ENCODE measurements around the gene LRRC32. TPM values are rescaled to one million over a fixed set of nuclear protein-coding genes. Genes with fewer than 3 reads are reported as not detected.

Gene LRRC32
- total and polyA plus RNA-seq, 2 experiments from 2014 or later, result 0.42 to 0.58 TPM

GRCh38 chr11:76703707-76704106, 33.2 kb upstream of the LRRC32 start:
- Histone ChIP-seq H3K9me2 (ENCODE audit: insufficient read depth) (peaks cover 12% of the 10 kb centered on the region), H2AFZ (peak overlapping the region; percentile 73; the same call in 1 of the 2 replicates), H3K36me3 (ENCODE audit: insufficient read depth) (no peaks in the 10 kb centered on the region), H3K4me3 (peak overlapping the region; percentile 19; the same call in 1 of the 2 replicates), H3K27ac (ENCODE audit: low read depth) (peak overlapping the region; percentile 88; the same call in 1 of the 2 replicates), H3K4me2 (peak overlapping the region; percentile 49), H3K4me1 (ENCODE audit: insufficient read depth) (peaks cover 21% of the 10 kb centered on the region), H3K79me2 (replicated peaks; ENCODE audit: insufficient read depth) (no peaks in the 10 kb centered on the region), H3F3A (replicated peaks; ENCODE audit: low read depth) (0 out of 2 replicates have a peak, but pooled peaks cover under 1% of the 10 kb centered on the region), H3K27me3 (ENCODE audit: insufficient read depth) (no peaks in the 10 kb centered on the region), H4K20me1 (replicated peaks; ENCODE audit: insufficient read depth) (no peaks in the 10 kb centered on the region)
- Mint-ChIP-seq H3K4me1 (peaks cover 34% of the 10 kb centered on the region), H3K27ac (peak overlapping the region; percentile 97), H3K4me3 (peak overlapping the region; percentile 54; the same call in 1 of the 3 replicates), H3K36me3 (ENCODE audit: low read depth) (peaks cover 18% of the 10 kb centered on the region), H3K27me3 (ENCODE audit: insufficient read depth, low read depth, poor library complexity) (peaks cover 17% of the 10 kb centered on the region), H3K9me3 (peaks cover 24% of the 10 kb centered on the region)
- no peak for TF ChIP-seq STAT1 (IDR thresholded peaks at IDR 0.05; ENCODE audit: unreplicated experiment)
- no peak for TF ChIP-seq JUNB (IDR thresholded peaks at IDR 0.05; ENCODE audit: unreplicated experiment)
- TF ChIP-seq REST (IDR thresholded peaks at IDR 0.05; ENCODE audit: unreplicated experiment), result no peak
- TF ChIP-seq, protein P1, sequence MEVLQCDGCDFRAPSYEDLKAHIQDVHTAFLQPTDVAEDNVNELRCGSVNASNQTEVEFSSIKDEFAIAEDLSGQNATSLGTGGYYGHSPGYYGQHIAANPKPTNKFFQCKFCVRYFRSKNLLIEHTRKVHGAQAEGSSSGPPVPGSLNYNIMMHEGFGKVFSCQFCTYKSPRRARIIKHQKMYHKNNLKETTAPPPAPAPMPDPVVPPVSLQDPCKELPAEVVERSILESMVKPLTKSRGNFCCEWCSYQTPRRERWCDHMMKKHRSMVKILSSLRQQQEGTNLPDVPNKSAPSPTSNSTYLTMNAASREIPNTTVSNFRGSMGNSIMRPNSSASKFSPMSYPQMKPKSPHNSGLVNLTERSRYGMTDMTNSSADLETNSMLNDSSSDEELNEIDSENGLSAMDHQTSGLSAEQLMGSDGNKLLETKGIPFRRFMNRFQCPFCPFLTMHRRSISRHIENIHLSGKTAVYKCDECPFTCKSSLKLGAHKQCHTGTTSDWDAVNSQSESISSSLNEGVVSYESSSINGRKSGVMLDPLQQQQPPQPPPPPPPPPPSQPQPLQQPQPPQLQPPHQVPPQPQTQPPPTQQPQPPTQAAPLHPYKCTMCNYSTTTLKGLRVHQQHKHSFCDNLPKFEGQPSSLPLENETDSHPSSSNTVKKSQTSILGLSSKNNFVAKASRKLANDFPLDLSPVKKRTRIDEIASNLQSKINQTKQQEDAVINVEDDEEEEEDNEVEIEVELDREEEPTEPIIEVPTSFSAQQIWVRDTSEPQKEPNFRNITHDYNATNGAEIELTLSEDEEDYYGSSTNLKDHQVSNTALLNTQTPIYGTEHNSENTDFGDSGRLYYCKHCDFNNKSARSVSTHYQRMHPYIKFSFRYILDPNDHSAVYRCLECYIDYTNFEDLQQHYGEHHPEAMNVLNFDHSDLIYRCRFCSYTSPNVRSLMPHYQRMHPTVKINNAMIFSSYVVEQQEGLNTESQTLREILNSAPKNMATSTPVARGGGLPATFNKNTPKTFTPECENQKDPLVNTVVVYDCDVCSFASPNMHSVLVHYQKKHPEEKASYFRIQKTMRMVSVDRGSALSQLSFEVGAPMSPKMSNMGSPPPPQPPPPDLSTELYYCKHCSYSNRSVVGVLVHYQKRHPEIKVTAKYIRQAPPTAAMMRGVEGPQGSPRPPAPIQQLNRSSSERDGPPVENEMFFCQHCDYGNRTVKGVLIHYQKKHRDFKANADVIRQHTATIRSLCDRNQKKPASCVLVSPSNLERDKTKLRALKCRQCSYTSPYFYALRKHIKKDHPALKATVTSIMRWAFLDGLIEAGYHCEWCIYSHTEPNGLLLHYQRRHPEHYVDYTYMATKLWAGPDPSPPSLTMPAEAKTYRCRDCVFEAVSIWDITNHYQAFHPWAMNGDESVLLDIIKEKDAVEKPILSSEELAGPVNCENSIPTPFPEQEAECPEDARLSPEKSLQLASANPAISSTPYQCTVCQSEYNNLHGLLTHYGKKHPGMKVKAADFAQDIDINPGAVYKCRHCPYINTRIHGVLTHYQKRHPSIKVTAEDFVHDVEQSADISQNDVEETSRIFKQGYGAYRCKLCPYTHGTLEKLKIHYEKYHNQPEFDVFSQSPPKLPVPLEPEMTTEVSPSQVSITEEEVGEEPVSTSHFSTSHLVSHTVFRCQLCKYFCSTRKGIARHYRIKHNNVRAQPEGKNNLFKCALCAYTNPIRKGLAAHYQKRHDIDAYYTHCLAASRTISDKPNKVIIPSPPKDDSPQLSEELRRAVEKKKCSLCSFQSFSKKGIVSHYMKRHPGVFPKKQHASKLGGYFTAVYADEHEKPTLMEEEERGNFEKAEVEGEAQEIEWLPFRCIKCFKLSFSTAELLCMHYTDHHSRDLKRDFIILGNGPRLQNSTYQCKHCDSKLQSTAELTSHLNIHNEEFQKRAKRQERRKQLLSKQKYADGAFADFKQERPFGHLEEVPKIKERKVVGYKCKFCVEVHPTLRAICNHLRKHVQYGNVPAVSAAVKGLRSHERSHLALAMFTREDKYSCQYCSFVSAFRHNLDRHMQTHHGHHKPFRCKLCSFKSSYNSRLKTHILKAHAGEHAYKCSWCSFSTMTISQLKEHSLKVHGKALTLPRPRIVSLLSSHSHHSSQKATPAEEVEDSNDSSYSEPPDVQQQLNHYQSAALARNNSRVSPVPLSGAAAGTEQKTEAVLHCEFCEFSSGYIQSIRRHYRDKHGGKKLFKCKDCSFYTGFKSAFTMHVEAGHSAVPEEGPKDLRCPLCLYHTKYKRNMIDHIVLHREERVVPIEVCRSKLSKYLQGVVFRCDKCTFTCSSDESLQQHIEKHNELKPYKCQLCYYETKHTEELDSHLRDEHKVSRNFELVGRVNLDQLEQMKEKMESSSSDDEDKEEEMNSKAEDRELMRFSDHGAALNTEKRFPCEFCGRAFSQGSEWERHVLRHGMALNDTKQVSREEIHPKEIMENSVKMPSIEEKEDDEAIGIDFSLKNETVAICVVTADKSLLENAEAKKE (CRISPR knock-in tag; IDR thresholded peaks at IDR 0.05), result no peak
- TF ChIP-seq, protein P2, sequence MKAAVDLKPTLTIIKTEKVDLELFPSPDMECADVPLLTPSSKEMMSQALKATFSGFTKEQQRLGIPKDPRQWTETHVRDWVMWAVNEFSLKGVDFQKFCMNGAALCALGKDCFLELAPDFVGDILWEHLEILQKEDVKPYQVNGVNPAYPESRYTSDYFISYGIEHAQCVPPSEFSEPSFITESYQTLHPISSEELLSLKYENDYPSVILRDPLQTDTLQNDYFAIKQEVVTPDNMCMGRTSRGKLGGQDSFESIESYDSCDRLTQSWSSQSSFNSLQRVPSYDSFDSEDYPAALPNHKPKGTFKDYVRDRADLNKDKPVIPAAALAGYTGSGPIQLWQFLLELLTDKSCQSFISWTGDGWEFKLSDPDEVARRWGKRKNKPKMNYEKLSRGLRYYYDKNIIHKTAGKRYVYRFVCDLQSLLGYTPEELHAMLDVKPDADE (IDR thresholded peaks at IDR 0.05), result no peak
- no peak for ATAC-seq
- no peak for DNase-seq (ENCODE audit: low spot score)
